H9 (cell line): ENCODE results near the gene DUSP5. TPM values are rescaled to one million over a fixed set of nuclear protein-coding genes. Genes with fewer than 3 reads are reported as not detected.
"Not testable (repeated sequence)": the region's sequence is repeated elsewhere in the genome, so short reads cannot be mapped to it uniquely, and the experiment has no call there.

Experiments
- DNase-seq: peaks from one replicate; pipeline ENCODE4 v3.0.0-alpha.2; 2017
- H2AFZ ChIP-seq: one replicate; pipeline ENCODE4 v1.6.1; 2013; ENCODE audit warnings: mild to moderate bottlenecking, low read length, control low read depth, moderate library complexity
- H2AK5ac ChIP-seq: 2 replicates; pipeline ENCODE4 v1.6.1; 2013; ENCODE audit warnings: low read length, control low read depth, mixed read lengths; ENCODE audit not compliant: insufficient read length
- H2BK120ac ChIP-seq: one replicate; pipeline ENCODE4 v1.6.1; 2013; ENCODE audit warnings: low read depth, mild to moderate bottlenecking, low read length, control low read depth, inconsistent platforms; ENCODE audit not compliant: poor library complexity, severe bottlenecking
- H2BK12ac ChIP-seq: 2 replicates; pipeline ENCODE4 v1.6.1; 2013; ENCODE audit warnings: low read length, control low read depth, mixed read lengths, low read depth; ENCODE audit not compliant: insufficient read length
- H2BK15ac ChIP-seq: 2 replicates; pipeline ENCODE4 v1.6.1; 2013; ENCODE audit warnings: low read depth, low read length, control low read depth
- H2BK20ac ChIP-seq: one replicate; pipeline ENCODE4 v1.6.1; 2013; ENCODE audit warnings: low read depth, mild to moderate bottlenecking, low read length, control low read depth, inconsistent platforms; ENCODE audit not compliant: poor library complexity, severe bottlenecking
- H2BK5ac ChIP-seq: 2 replicates; pipeline ENCODE4 v1.6.1; 2013; ENCODE audit warnings: low read length, control low read depth, mixed read lengths; ENCODE audit not compliant: insufficient read length
- H3K14ac ChIP-seq: 2 replicates; pipeline ENCODE4 v1.6.1; 2013; ENCODE audit warnings: low read length, control low read depth; ENCODE audit not compliant: insufficient read depth
- H3K18ac ChIP-seq: 2 replicates; pipeline ENCODE4 v1.6.1; 2013; ENCODE audit warnings: low read depth, mild to moderate bottlenecking, mixed read lengths, low read length, control low read depth; ENCODE audit not compliant: insufficient read length
- H3K23ac ChIP-seq: 2 replicates; pipeline ENCODE4 v1.6.1; 2013; ENCODE audit warnings: low read length, control low read depth, mixed read lengths, low read depth; ENCODE audit not compliant: insufficient read length
- H3K23me2 ChIP-seq: 2 replicates; pipeline ENCODE4 v1.6.1; 2013; ENCODE audit warnings: low read depth, mild to moderate bottlenecking, mixed read lengths, low read length, control low read depth; ENCODE audit not compliant: insufficient read length, poor library complexity, severe bottlenecking
- H3K27ac ChIP-seq: 2 replicates; pipeline ENCODE4 v1.5.1; 2013; ENCODE audit warnings: low read length, control low read depth, mixed read lengths, low read depth; ENCODE audit not compliant: insufficient read length
- H3K27me3 ChIP-seq: 2 replicates; pipeline ENCODE4 v1.6.1; 2013; ENCODE audit warnings: low read length, control low read depth, inconsistent platforms; ENCODE audit not compliant: insufficient read depth
- H3K4ac ChIP-seq: 2 replicates; pipeline ENCODE4 v1.6.1; 2013; ENCODE audit warnings: low read depth, mild to moderate bottlenecking, control low read depth, inconsistent platforms, low read length, moderate library complexity
- H3K4me1 ChIP-seq: 2 replicates; pipeline ENCODE4 v1.6.1; 2013; ENCODE audit warnings: low read length, control low read depth, inconsistent platforms; ENCODE audit not compliant: insufficient read depth
- H3K4me2 ChIP-seq: 2 replicates; pipeline ENCODE4 v1.6.1; 2013; ENCODE audit warnings: low read length, control low read depth, mixed read lengths; ENCODE audit not compliant: insufficient read length, insufficient read depth
- H3K56ac ChIP-seq: 2 replicates; pipeline ENCODE4 v1.6.1; 2013; ENCODE audit warnings: low read depth, mild to moderate bottlenecking, mixed read lengths, low read length, control low read depth; ENCODE audit not compliant: insufficient read length
- H3K79me1 ChIP-seq: 2 replicates; pipeline ENCODE4 v1.6.1; 2013; ENCODE audit warnings: low read depth, mild to moderate bottlenecking, moderate library complexity, low read length, control low read depth, inconsistent platforms; ENCODE audit not compliant: insufficient read depth, poor library complexity, severe bottlenecking
- H3K79me2 ChIP-seq: 2 replicates; pipeline ENCODE4 v1.6.1; 2013; ENCODE audit warnings: low read length, control low read depth, inconsistent platforms; ENCODE audit not compliant: insufficient read depth
- H3K9ac ChIP-seq: 2 replicates; pipeline ENCODE4 v1.6.1; 2013; ENCODE audit warnings: low read length, control low read depth, mixed read lengths; ENCODE audit not compliant: insufficient read length; ENCODE audit errors: extremely low read depth
- H3K9me3 ChIP-seq: one replicate; pipeline ENCODE4 v1.6.1; 2013; ENCODE audit warnings: low read depth, low read length, inconsistent platforms; ENCODE audit not compliant: control insufficient read depth
- H3T11ph ChIP-seq: one replicate; pipeline ENCODE4 v1.6.1; 2013; ENCODE audit warnings: mild to moderate bottlenecking, low read length, control low read depth, inconsistent platforms
- H4K20me1 ChIP-seq: one replicate; pipeline ENCODE4 v1.6.1; 2013; ENCODE audit not compliant: control insufficient read depth, insufficient read length, insufficient read depth
- H4K5ac ChIP-seq: 2 replicates; pipeline ENCODE4 v1.6.1; 2013; ENCODE audit warnings: low read depth, mild to moderate bottlenecking, mixed read lengths, low read length, control low read depth; ENCODE audit not compliant: insufficient read length
- H4K8ac ChIP-seq: replicated peaks from 2 replicates; pipeline ENCODE4 v1.6.1; 2013; ENCODE audit warnings: low read length, control low read depth, mixed read lengths, low read depth; ENCODE audit not compliant: insufficient read length
- H4K91ac ChIP-seq: 2 replicates; pipeline ENCODE4 v1.6.1; 2013; ENCODE audit warnings: low read depth, mild to moderate bottlenecking, moderate library complexity, mixed read lengths, low read length, control low read depth; ENCODE audit not compliant: insufficient read length
- H3K27ac Mint-ChIP-seq, 3 experiments: 2 replicates in 2 of 3; 3 replicates in 1 of 3; pipeline ENCODE4 v1.8.0; 2020 to 2021; ENCODE audit warnings: mixed read lengths in 3 of 3, mild to moderate bottlenecking in 1 of 3, moderate library complexity in 1 of 3
- H3K27me3 Mint-ChIP-seq: 2 replicates; pipeline ENCODE4 v1.8.0; 2021; ENCODE audit warnings: low read depth, mild to moderate bottlenecking, moderate library complexity, mixed read lengths
- H3K36me3 Mint-ChIP-seq, 3 experiments: 2 replicates in 2 of 3; 3 replicates in 1 of 3; pipeline ENCODE4 v1.8.0; 2020 to 2021; ENCODE audit warnings: low read depth in 3 of 3, mixed read lengths in 3 of 3; ENCODE audit not compliant: insufficient read depth in 1 of 3
- H3K4me1 Mint-ChIP-seq, 2 experiments: 2 replicates each; pipeline ENCODE4 v1.8.0; 2020; ENCODE audit warnings: mixed read lengths in 2 of 2
- H3K4me3 Mint-ChIP-seq, 2 experiments: 2 replicates in 1 of 2; 3 replicates in 1 of 2; pipeline ENCODE4 v1.8.0; 2020 to 2021; ENCODE audit warnings: mild to moderate bottlenecking in 2 of 2, mixed read lengths in 2 of 2, moderate library complexity in 1 of 2
- H3K9me3 Mint-ChIP-seq, 2 experiments: 2 replicates in 1 of 2; 3 replicates in 1 of 2; pipeline ENCODE4 v1.8.0; 2020; ENCODE audit warnings: mild to moderate bottlenecking in 2 of 2, mixed read lengths in 2 of 2, moderate library complexity in 1 of 2
- CTCF ChIP-seq: fragments of 200-600 bp; sonication (generic); conservative IDR thresholded peaks from 3 replicates; pipeline ENCODE4 v1.8.0; 2021; ENCODE audit warnings: antibody characterized with exemption, mild to moderate bottlenecking
- WGBS: extraction: QIAGEN DNeasy Blood & Tissue Kit; methylation state at CpG from one replicate; pipeline ENCODE4 v1.1.7; 2013; ENCODE audit warnings: missing lambda C conversion rate, low lambda C conversion rate, mixed read lengths; ENCODE audit not compliant: insufficient read length; ENCODE audit errors: extremely low coverage; 5-methylcytosine and 5-hydroxymethylcytosine counted together
- total RNA-seq: library from RNA; stranded (reverse); gene quantifications from 2 replicates; pipeline ENCODE4 v1.2.1, GENCODE V29; 2021

DUSP5 gene
- total RNA-seq, 1 experiment from 2014 or later = 29.3 TPM

- Histone ChIP-seq H3K23me2 (peaks cover 4% of the 10 kb centered on the region), H2AFZ (no peak overlapping the region), H3K27me3 (no peaks in the 10 kb centered on the region), H2BK12ac (no peak overlapping the region), H3K79me2 (no peaks in the 10 kb centered on the region), H3T11ph (no peak overlapping the region), H3K9ac (no peak overlapping the region), H3K56ac (no peak overlapping the region), H3K9me3 (no peaks in the 10 kb centered on the region), H2BK20ac (no peak overlapping the region), H2BK15ac (no peak overlapping the region), H3K4me1 (peaks cover 8% of the 10 kb centered on the region; the same call in 1 of the 2 replicates), H3K79me1 (no peaks in the 10 kb centered on the region), H2BK5ac (no peak overlapping the region), H2BK120ac (no peak overlapping the region), H3K23ac (no peak overlapping the region), H3K27ac (no peak overlapping the region), H3K4ac (no peak overlapping the region), H3K14ac (no peak overlapping the region), H4K20me1 (no peaks in the 10 kb centered on the region), H2AK5ac (no peak overlapping the region), H3K4me2 (no peak overlapping the region), H4K8ac (no peak overlapping the region), H4K5ac (no peak overlapping the region), H3K18ac (no peak overlapping the region), H4K91ac (no peak overlapping the region)
- no peaks in the 10 kb centered on the region; a peak in 1 of 5 replicates for H3K9me3 Mint-ChIP-seq
- H3K27me3 Mint-ChIP-seq = no peaks in the 10 kb centered on the region; the same call in 1 of the 2 replicates
- peaks cover 30 to 40% of the 10 kb centered on the region in 2 experiments for H3K4me1 Mint-ChIP-seq
- no peak overlapping the region for H3K27ac Mint-ChIP-seq
- no peak for DNase-seq
- TF ChIP-seq CTCF = no peak
- no peak overlapping the region for H3K4me3 Mint-ChIP-seq
- no peaks in the 10 kb centered on the region for H3K36me3 Mint-ChIP-seq
- no CpG with 5 or more reads among the region's 2 CpGs for WGBS
These were observed 34.0 kb downstream of the DUSP5 start for GRCh38 chr10:110531687-110532086.

GRCh38 chr10:110532628-110533027 lies 34.9 kb downstream of the DUSP5 start:
- H3K23me2 ChIP-seq, H3K4ac ChIP-seq, H4K20me1 ChIP-seq, H3K27ac Mint-ChIP-seq, DNase-seq, H2BK15ac ChIP-seq, H2AK5ac ChIP-seq, H3K18ac ChIP-seq, H4K5ac ChIP-seq, H3K9ac ChIP-seq, H3K27me3 ChIP-seq, H3K23ac ChIP-seq, H3K4me1 ChIP-seq, H3K9me3 Mint-ChIP-seq, H2BK120ac ChIP-seq, H4K91ac ChIP-seq, H3K27me3 Mint-ChIP-seq, H2BK12ac ChIP-seq, H3K79me1 ChIP-seq, H4K8ac ChIP-seq, H3K79me2 ChIP-seq, H3K4me3 Mint-ChIP-seq, H3K56ac ChIP-seq, H3K36me3 Mint-ChIP-seq, H3T11ph ChIP-seq, H3K9me3 ChIP-seq, H2AFZ ChIP-seq, H2BK5ac ChIP-seq, H3K4me2 ChIP-seq, H3K27ac ChIP-seq, H2BK20ac ChIP-seq, H3K14ac ChIP-seq: not testable (repeated sequence)
- H3K4me1 Mint-ChIP-seq = peaks cover 30 to 40% of the 10 kb centered on the region in 2 experiments
- no CpG with 5 or more reads among the region's 4 CpGs for WGBS
